ENCODE measurements around the gene RMI2. TPM values are rescaled to one million over a fixed set of nuclear protein-coding genes. Genes with fewer than 3 reads are reported as not detected.
A peak's percentile ranks its signal among the peaks of the same experiment; 100 is the strongest.

Gene RMI2
- total RNA-seq, 4 donors from 2014 or later = 2.3 to 6.6 (median 3.5) TPM

GRCh38 chr16:11312718-11313492, 32.4 kb upstream of the RMI2 start:
- Histone ChIP-seq H3K27me3 (no peaks in the 10 kb centered on the region), H3K9me3 (no peaks in the 10 kb centered on the region), H3K4me1 (peaks cover 4 to 29% (median 16%) of the 10 kb centered on the region in 4 donors), H3K4me3 (no peak overlapping the region), H3K36me3 (no peaks in the 10 kb centered on the region), H3K27ac (peak overlapping the region in 2 of 4 donors; percentile 12 to 83)
- no peak for TF ChIP-seq CTCF (IDR thresholded peaks at IDR 0.05)
- no peak for TF ChIP-seq POLR2A (IDR thresholded peaks at IDR 0.05)
- peak; percentile 59 to 77 (median 66) for DNase-seq

- Histone ChIP-seq H3K27ac (no peak overlapping the region), H3K4me1 (peaks cover 4 to 22% (median 14%) of the 10 kb centered on the region in 4 donors), H3K4me3 (no peak overlapping the region), H3K9me3 (no peaks in the 10 kb centered on the region), H3K27me3 (no peaks in the 10 kb centered on the region), H3K36me3 (no peaks in the 10 kb centered on the region)
- TF ChIP-seq POLR2A (IDR thresholded peaks at IDR 0.05) (no peak), CTCF (IDR thresholded peaks at IDR 0.05) (no peak)
- no peak for DNase-seq
Measured at GRCh38 chr16:11313493-11314308, 31.6 kb upstream of the RMI2 start.

- peaks cover 4 to 21% (median 14%) of the 10 kb centered on the region in 4 donors for H3K4me1 ChIP-seq
- no peaks in the 10 kb centered on the region for H3K27me3 ChIP-seq
- no peak overlapping the region for H3K4me3 ChIP-seq
- H3K27ac ChIP-seq = no peak overlapping the region
- no peak for TF ChIP-seq POLR2A (IDR thresholded peaks at IDR 0.05)
- no peak for TF ChIP-seq CTCF (IDR thresholded peaks at IDR 0.05)
- H3K9me3 ChIP-seq = no peaks in the 10 kb centered on the region
- no peaks in the 10 kb centered on the region for H3K36me3 ChIP-seq
- DNase-seq = no peak
Measured at GRCh38 chr16:11314309-11314894, 30.9 kb upstream of the RMI2 start.

- H3K27ac ChIP-seq = no peak overlapping the region
- TF ChIP-seq POLR2A (IDR thresholded peaks at IDR 0.05) = no peak
- TF ChIP-seq CTCF (IDR thresholded peaks at IDR 0.05) = no peak
- no peak for DNase-seq
- H3K27me3 ChIP-seq = no peaks in the 10 kb centered on the region
- no peaks in the 10 kb centered on the region for H3K9me3 ChIP-seq
- H3K4me1 ChIP-seq = peaks cover 4 to 15% (median 14%) of the 10 kb centered on the region in 4 donors
- no peaks in the 10 kb centered on the region for H3K36me3 ChIP-seq
- no peak overlapping the region for H3K4me3 ChIP-seq
Measured at GRCh38 chr16:11315510-11315909, 29.7 kb upstream of the RMI2 start.

GRCh38 chr16:11316331-11317015, 28.8 kb upstream of the RMI2 start:
- TF ChIP-seq CTCF (IDR thresholded peaks at IDR 0.05) (no peak), POLR2A (IDR thresholded peaks at IDR 0.05) (no peak)
- DNase-seq = no peak
- H3K9me3 ChIP-seq = no peaks in the 10 kb centered on the region
- no peaks in the 10 kb centered on the region for H3K36me3 ChIP-seq
- H3K27me3 ChIP-seq = no peaks in the 10 kb centered on the region
- no peak overlapping the region for H3K27ac ChIP-seq
- H3K4me3 ChIP-seq = no peak overlapping the region
- H3K4me1 ChIP-seq = peaks cover 4 to 14% (median 13%) of the 10 kb centered on the region in 4 donors
